ENCODE measurements around the gene PFDN1. TPM values are rescaled to one million over a fixed set of nuclear protein-coding genes. Genes with fewer than 3 reads are reported as not detected.

The PFDN1 gene
- total and polyA plus RNA-seq, 9 of the 15 experiments (the other 6 are each of a cell fraction or from before 2014, with no cell fraction given) = 45.5 to 215 (median 78.0) TPM

- BruUV-seq (replicated peaks) = no TSS peak
- no peak for TF ChIP-seq ESRRA (IDR thresholded peaks at IDR 0.05; ENCODE audit: borderline replicate concordance, low read depth)
- TF ChIP-seq ARNT (IDR thresholded peaks at IDR 0.05) = no peak
- TF ChIP-seq HEY1 (CRISPR knock-in tag; IDR thresholded peaks at IDR 0.05; ENCODE audit: borderline replicate concordance) = no peak
- no peak for TF ChIP-seq MITF (IDR thresholded peaks at IDR 0.05)
- no peak for TF ChIP-seq TAF9B (IDR thresholded peaks at IDR 0.05; ENCODE audit: partially characterized antibody)
- no peak for TF ChIP-seq NCOA4 (IDR thresholded peaks at IDR 0.05; ENCODE audit: partially characterized antibody)
- TF ChIP-seq MLX (CRISPR knock-in tag; conservative IDR thresholded peaks at IDR 0.05) = no peak
- no peak for TF ChIP-seq MBD1 (CRISPR knock-in tag; IDR thresholded peaks at IDR 0.05)
- WGBS (ENCODE audit: insufficient coverage, low coverage, missing lambda C conversion rate) = 88% methylated on average over 4 of the region's 7 CpGs
- ATAC-seq (no peak), DNase-seq (ENCODE audit: extremely low read depth in 1 of 4, low spot score in 3 of 4) (no peak), FAIRE-seq (no peak)
- Histone ChIP-seq H3K27ac (ENCODE audit: extremely low read depth, low read depth, low read length) (no peak overlapping the region), H3K79me2 (ENCODE audit: control insufficient read depth, insufficient read depth, low read length) (peaks cover 20% of the 10 kb centered on the region), H3K9me1 (ENCODE audit: control insufficient read depth, insufficient read depth, low read length) (peaks cover 2% of the 10 kb centered on the region), H3K4me2 (ENCODE audit: insufficient read depth, low read length) (no peak overlapping the region), H3K9ac (ENCODE audit: insufficient read depth in 1 of 2, low read depth in 2 of 2, low read length in 2 of 2) (no peak overlapping the region), H3K4me1 (replicated peaks in 1 of 2; ENCODE audit: control insufficient read depth in 2 of 2, insufficient read depth in 2 of 2, low read length in 2 of 2) (peaks cover 6 to 12% of the 10 kb centered on the region in 2 experiments), H3K27me3 (ENCODE audit: control insufficient read depth in 2 of 2, insufficient read depth in 2 of 2, low read length in 2 of 2) (no peaks in the 10 kb centered on the region), H4K20me1 (replicated peaks; ENCODE audit: control insufficient read depth, insufficient read depth, low read length) (0 out of 2 replicates have a peak, but pooled peaks cover 8% of the 10 kb centered on the region), H3K36me3 (ENCODE audit: control insufficient read depth, insufficient read depth, low read length) (no peaks in the 10 kb centered on the region; the same call in 2 of the 3 replicates), H3K4me3 (no peak overlapping the region), H2AFZ (ENCODE audit: low read depth, low read length) (no peak overlapping the region), H3K9me3 (replicated peaks; ENCODE audit: control insufficient read depth, insufficient read depth, low read depth, low read length) (no peaks in the 10 kb centered on the region)
- ChIA-PET CTCF (ENCODE audit: low intra/inter-chr PET ratio) (no interaction called here), POLR2A (interaction anchor here (0.5 to 1.1 kb wide), 3 partner anchors 12 to 53 kb away, joined by 3 read pairs; no protein-coding TSS in a partner anchor)
- intact Hi-C loops (cut with micrococcal nuclease) = no loop called here
- in situ Hi-C loops (cut with MboI) = no loop called here
Observed at GRCh38 chr5:140228364-140228837, 74.5 kb downstream of the PFDN1 start.

All from K562 (cell line).